OCI-LY1 (cell line): ENCODE data around the gene BORCS8.
"Not testable (repeated sequence)": the region's sequence is repeated elsewhere in the genome, so short reads cannot be mapped to it uniquely, and the experiment has no call there.

Source experiments
- H2AFZ ChIP-seq: fragments of 200-600 bp; sonication (generic), shearing (Covaris generic); 2 replicates; pipeline ENCODE4 v1.6.0; 2014; ENCODE audit warnings: antibody characterized with exemption, mild to moderate bottlenecking, low read length
- H3F3A ChIP-seq: fragments of 200-600 bp; sonication (generic), shearing (Covaris generic); 2 replicates; pipeline ENCODE4 v1.6.0; 2014; ENCODE audit warnings: mild to moderate bottlenecking, antibody characterized with exemption, low read length, moderate library complexity; ENCODE audit not compliant: insufficient read depth
- H3K27ac ChIP-seq: fragments of 200-600 bp; sonication (generic); 2 replicates; pipeline ENCODE4 v1.5.1; 2014; ENCODE audit warnings: low read length, mixed run types, mild to moderate bottlenecking, low read depth; ENCODE audit not compliant: poor library complexity, severe bottlenecking
- H3K27me3 ChIP-seq: fragments of 200-600 bp; sonication (generic); 2 replicates; pipeline ENCODE4 v1.6.0; 2014; ENCODE audit warnings: antibody characterized with exemption, mild to moderate bottlenecking, low read length, moderate library complexity; ENCODE audit not compliant: insufficient read depth
- H3K36me3 ChIP-seq: fragments of 200-600 bp; sonication (generic); 2 replicates; pipeline ENCODE4 v1.6.1; 2014; ENCODE audit warnings: mild to moderate bottlenecking, antibody characterized with exemption, low read length, moderate library complexity, mixed read lengths; ENCODE audit not compliant: insufficient read depth
- H3K4me1 ChIP-seq: fragments of 200-600 bp; sonication (generic); 2 replicates; pipeline ENCODE4 v1.5.1; 2014; ENCODE audit warnings: mild to moderate bottlenecking, low read length, moderate library complexity; ENCODE audit not compliant: insufficient read depth, severe bottlenecking
- H3K4me2 ChIP-seq: fragments of 200-600 bp; sonication (generic), shearing (Covaris generic); 2 replicates; pipeline ENCODE4 v1.6.1; 2014; ENCODE audit warnings: low read length
- H3K4me3 ChIP-seq: fragments of 200-600 bp; sonication (generic); 2 replicates; pipeline ENCODE4 v1.5.1; 2014; ENCODE audit warnings: low read length, low read depth, mild to moderate bottlenecking, mixed read lengths; ENCODE audit not compliant: poor library complexity, severe bottlenecking
- H3K79me2 ChIP-seq: fragments of 200-600 bp; shearing (Covaris generic); 2 replicates; pipeline ENCODE4 v1.6.1; 2016; ENCODE audit warnings: mixed run types, low read length, mixed read lengths; ENCODE audit not compliant: insufficient read depth
- H3K9ac ChIP-seq: fragments of 200-600 bp; sonication (generic), shearing (Covaris generic); 2 replicates; pipeline ENCODE4 v1.6.1; 2014; ENCODE audit warnings: mild to moderate bottlenecking, low read length, mixed read lengths
- H3K9me2 ChIP-seq: fragments of 200-600 bp; sonication (generic), shearing (Covaris generic); 2 replicates; pipeline ENCODE4 v1.6.1; 2014; ENCODE audit warnings: low read depth, mild to moderate bottlenecking, low read length, mixed read lengths
- H3K9me3 ChIP-seq: fragments of 200-600 bp; shearing (Covaris generic); 2 replicates; pipeline ENCODE4 v1.6.1; 2014; ENCODE audit warnings: low read length, mixed read lengths
- H4K20me1 ChIP-seq: fragments of 200-600 bp; sonication (generic), shearing (Covaris generic); 2 replicates; pipeline ENCODE4 v1.6.0; 2016; ENCODE audit warnings: mild to moderate bottlenecking, low read length; ENCODE audit not compliant: insufficient read depth
- CTCF ChIP-seq: fragments of 200-600 bp; sonication (generic), shearing (Covaris generic); IDR thresholded peaks from 2 replicates; pipeline ENCODE4 v1.5.1; 2017; ENCODE audit warnings: mild to moderate bottlenecking, antibody characterized with exemption, low read length, moderate library complexity, mixed read lengths
- EZH2 ChIP-seq: fragments of 200-600 bp; sonication (generic), shearing (Covaris generic); IDR thresholded peaks from 2 replicates; pipeline ENCODE4 v1.8.0; 2017; ENCODE audit warnings: borderline replicate concordance, mixed run types, mild to moderate bottlenecking, antibody characterized with exemption, low read length, moderate library complexity, mixed read lengths

BORCS8 gene

DNA sequence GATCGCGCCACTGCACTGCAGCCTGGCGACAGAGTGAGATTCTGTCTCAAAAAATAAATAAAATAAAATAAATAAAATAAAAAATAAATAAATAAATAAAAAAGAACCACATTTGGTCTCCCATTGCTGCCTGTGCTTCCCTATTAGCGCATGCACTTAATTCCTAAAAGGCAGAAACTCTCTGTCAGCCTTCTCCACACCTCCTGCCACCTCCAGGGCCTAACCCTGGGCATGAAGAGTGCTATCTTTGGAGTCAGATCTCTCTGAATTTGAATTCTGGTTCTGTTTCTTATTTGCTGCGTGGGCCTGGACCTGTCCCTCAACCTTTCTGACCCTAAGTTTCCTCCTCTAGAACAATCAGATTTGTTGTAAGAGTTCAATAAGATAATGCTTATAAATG, 31.1 kb upstream of the BORCS8 start:
- H3K9me3 ChIP-seq: no peaks in the 10 kb centered on the region

GRCh38 chr19:19221000-19221399, 29.0 kb upstream of the BORCS8 start:
- not testable (repeated sequence) for H3K9me2 ChIP-seq, H3K4me3 ChIP-seq, H3K79me2 ChIP-seq, H3F3A ChIP-seq, H3K4me2 ChIP-seq, H3K36me3 ChIP-seq, H4K20me1 ChIP-seq, H2AFZ ChIP-seq, H3K9ac ChIP-seq, H3K27ac ChIP-seq, H3K9me3 ChIP-seq
- H3K27me3 ChIP-seq: peaks cover 15% of the 10 kb centered on the region
- peaks cover 11% of the 10 kb centered on the region for H3K4me1 ChIP-seq

More for the DNA sequence above, 31.1 kb upstream of the BORCS8 start:
- Histone ChIP-seq H3K9ac (no peak overlapping the region), H2AFZ (no peak overlapping the region), H3K27me3 (peaks cover 11% of the 10 kb centered on the region), H3K4me2 (no peak overlapping the region), H3K36me3 (no peaks in the 10 kb centered on the region), H3F3A (no peaks in the 10 kb centered on the region), H3K4me1 (peaks cover 11% of the 10 kb centered on the region), H4K20me1 (no peaks in the 10 kb centered on the region), H3K9me2 (no peaks in the 10 kb centered on the region), H3K27ac (no peak overlapping the region), H3K4me3 (no peak overlapping the region), H3K79me2 (no peaks in the 10 kb centered on the region)
- TF ChIP-seq EZH2: no peak
- TF ChIP-seq CTCF: no peak

- H4K20me1 ChIP-seq: no peaks in the 10 kb centered on the region
- no peak overlapping the region for H3K4me2 ChIP-seq
- no peaks in the 10 kb centered on the region for H3K79me2 ChIP-seq
- H3K4me3 ChIP-seq: no peak overlapping the region
- no peaks in the 10 kb centered on the region for H3K4me1 ChIP-seq
- H3K36me3 ChIP-seq: no peaks in the 10 kb centered on the region
- H2AFZ ChIP-seq: no peak overlapping the region
- no peak overlapping the region for H3K9ac ChIP-seq
- H3K27me3 ChIP-seq: peaks cover 7% of the 10 kb centered on the region; the same call in 1 of the 2 replicates
- H3K9me2 ChIP-seq: no peaks in the 10 kb centered on the region
- no peaks in the 10 kb centered on the region for H3F3A ChIP-seq
- H3K9me3 ChIP-seq: no peaks in the 10 kb centered on the region
- H3K27ac ChIP-seq: no peak overlapping the region
- TF ChIP-seq CTCF: no peak
- TF ChIP-seq EZH2: no peak
These were observed 27.0 kb upstream of the BORCS8 start for GRCh38 chr19:19218911-19219310.

DNA sequence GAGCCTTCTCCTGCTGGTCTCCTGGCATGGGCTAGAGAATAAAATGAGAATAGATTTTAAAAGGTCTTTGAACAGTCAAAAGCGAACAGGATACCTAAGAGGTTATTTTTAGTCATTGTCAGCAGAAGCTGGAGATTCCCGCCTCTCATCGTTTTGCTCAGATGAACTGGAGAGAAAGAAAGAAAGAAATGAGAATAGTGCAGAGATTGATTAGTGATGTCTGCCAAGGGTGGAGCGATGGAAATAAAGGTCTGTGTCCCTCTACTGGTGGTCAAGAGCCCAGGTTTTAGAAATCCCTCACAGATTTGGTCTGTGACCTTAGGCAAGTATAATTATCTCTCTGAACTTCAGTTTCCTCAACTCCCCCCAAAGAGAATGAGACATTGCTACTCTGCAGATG, 25.1 kb upstream of the BORCS8 start:
- H3K36me3 ChIP-seq: no peaks in the 10 kb centered on the region
- no peaks in the 10 kb centered on the region for H3K9me2 ChIP-seq
- H3F3A ChIP-seq: no peaks in the 10 kb centered on the region
- H3K27me3 ChIP-seq: peaks cover 4% of the 10 kb centered on the region; the same call in 1 of the 2 replicates
- no peaks in the 10 kb centered on the region for H3K79me2 ChIP-seq
- no peak overlapping the region for H3K4me3 ChIP-seq
- no peak overlapping the region for H3K9ac ChIP-seq
- no peak overlapping the region for H2AFZ ChIP-seq
- no peaks in the 10 kb centered on the region for H4K20me1 ChIP-seq
- TF ChIP-seq EZH2 (no peak), CTCF (peak; percentile 11; the same call in 1 of the 2 replicates)
- H3K4me1 ChIP-seq: no peaks in the 10 kb centered on the region
- H3K9me3 ChIP-seq: no peaks in the 10 kb centered on the region
- no peak overlapping the region for H3K27ac ChIP-seq
- no peak overlapping the region for H3K4me2 ChIP-seq
